Nephron (organoid): ENCODE measurements around the gene RABEP2.
"Not testable (repeated sequence)": the region's sequence is repeated elsewhere in the genome, so short reads cannot be mapped to it uniquely, and the experiment has no call there.

Source experiments
- H3K27ac Mint-ChIP-seq, 3 experiments: 2 replicates each; pipeline ENCODE4 v1.8.0; 2020; ENCODE audit warnings: mixed read lengths in 3 of 3, mild to moderate bottlenecking in 2 of 3, moderate library complexity in 1 of 3
- H3K27me3 Mint-ChIP-seq: 2 replicates; pipeline ENCODE4 v1.8.0; 2021; ENCODE audit warnings: low read depth, mild to moderate bottlenecking, moderate library complexity, mixed read lengths
- H3K36me3 Mint-ChIP-seq: 2 replicates; pipeline ENCODE4 v1.8.0; 2020; ENCODE audit warnings: low read depth, mixed read lengths
- H3K4me1 Mint-ChIP-seq: 2 replicates; pipeline ENCODE4 v1.8.0; 2020; ENCODE audit warnings: mixed read lengths
- H3K4me3 Mint-ChIP-seq, 3 experiments: 2 replicates each; pipeline ENCODE4 v1.8.0; 2020; ENCODE audit warnings: mild to moderate bottlenecking in 3 of 3, mixed read lengths in 3 of 3, moderate library complexity in 2 of 3
- H3K9me3 Mint-ChIP-seq: 2 replicates; pipeline ENCODE4 v1.8.0; 2020; ENCODE audit warnings: mixed read lengths
- CTCF ChIP-seq, 3 experiments: fragments of 200-600 bp; sonication (generic); IDR thresholded peaks; one replicate each; pipeline ENCODE4 v1.5.0; 2021; ENCODE audit warnings: antibody characterized with exemption in 3 of 3; ENCODE audit not compliant: unreplicated experiment in 3 of 3

The RABEP2 gene

DNA sequence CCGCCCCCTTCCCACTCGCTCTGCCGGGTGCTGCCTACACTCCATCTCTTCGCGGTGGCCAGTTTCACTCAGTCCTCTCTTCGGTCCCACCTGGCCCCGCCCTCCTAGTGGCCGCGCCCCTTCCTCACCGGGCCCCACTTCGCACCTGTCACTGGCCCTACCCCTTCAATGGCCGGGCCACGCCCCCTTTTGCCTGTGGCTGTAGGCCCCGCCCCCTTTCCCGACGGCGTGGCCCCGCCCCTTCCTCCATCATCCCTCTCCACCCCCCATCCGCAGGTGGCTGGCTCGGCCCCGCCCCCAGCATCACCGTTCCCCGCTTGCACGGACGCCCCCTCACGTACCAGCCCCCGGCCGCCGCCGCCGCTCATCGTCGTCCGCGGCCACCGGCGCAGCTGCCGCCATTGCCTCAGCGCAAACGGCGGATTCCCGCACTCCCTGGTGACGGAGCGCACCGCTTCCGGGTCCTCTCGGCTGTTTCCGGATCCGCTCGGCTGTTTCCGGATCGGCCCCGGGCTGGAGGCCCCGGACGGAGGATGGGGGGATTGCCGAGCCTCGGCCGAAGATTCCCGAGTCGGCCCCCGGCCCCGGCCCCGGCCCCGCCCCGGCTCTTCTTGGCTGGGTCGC lies at the start of gene RABEP2:
RABEP2 (minus strand) TSS at position 477 of the 624 bp plus-strand sequence; CDS start at position 402, 75 bp downstream.
- peak within 1 kb of the TSS; percentile 89 to 95 (median 93) for H3K4me3 Mint-ChIP-seq

GRCh38 chr16:28974437-28975157 lies 49.6 kb upstream of the RABEP2 start, which contains the start of gene SPNS1:
Gene SPNS1, plus strand, starts transcription at chr16:28974778. Its CDS starts 374 bp downstream, at chr16:28975152.
- H3K4me1 Mint-ChIP-seq = peaks cover 6% of the 10 kb centered on the region
- peak within 1 kb of the TSS; percentile 85 to 97 (median 96) for H3K27ac Mint-ChIP-seq
- H3K36me3 Mint-ChIP-seq = peaks cover 5% of the 10 kb centered on the region
- TF ChIP-seq CTCF (IDR thresholded peaks at IDR 0.05; ENCODE audit: unreplicated experiment in 3 of 3) = no peak
- H3K4me3 Mint-ChIP-seq = peak within 1 kb of the TSS; percentile 95 to 97 (median 97)
- H3K9me3 Mint-ChIP-seq = no peaks in the 10 kb centered on the region
- no peaks in the 10 kb centered on the region for H3K27me3 Mint-ChIP-seq

More for the DNA sequence above, at the start of gene RABEP2:
- H3K9me3 Mint-ChIP-seq = no peaks in the 10 kb centered on the region
- no peaks in the 10 kb centered on the region for H3K27me3 Mint-ChIP-seq
- H3K27ac Mint-ChIP-seq = peak within 1 kb of the TSS; percentile 94 to 98 (median 98)
- TF ChIP-seq CTCF (IDR thresholded peaks at IDR 0.05; ENCODE audit: unreplicated experiment in 3 of 3) = no peak
- H3K36me3 Mint-ChIP-seq = peaks cover 6% of the 10 kb centered on the region
- peaks cover 12% of the 10 kb centered on the region for H3K4me1 Mint-ChIP-seq

DNA sequence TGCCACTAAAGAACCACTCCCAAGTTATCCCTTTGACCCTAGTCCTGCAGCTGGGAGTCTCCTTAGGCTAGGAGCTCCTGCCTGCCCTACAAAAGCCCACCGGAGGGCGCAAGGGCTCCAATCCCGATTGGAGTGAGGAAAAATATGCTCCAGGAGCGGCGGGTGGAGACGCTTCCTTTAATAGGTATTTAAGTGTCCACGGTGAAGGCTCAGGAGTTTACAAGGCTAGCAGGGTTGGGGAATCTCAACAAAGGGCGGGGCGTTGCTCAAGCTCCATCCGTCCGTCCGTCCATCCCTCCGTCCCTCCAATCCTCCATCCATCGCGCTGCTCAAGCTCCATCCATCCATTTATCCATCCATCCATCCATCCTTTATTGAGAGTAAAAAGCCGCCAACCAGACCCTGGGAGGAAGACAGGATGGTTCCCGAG lies 49.0 kb upstream of the RABEP2 start:
- Mint-ChIP-seq H3K36me3 (peaks cover 5% of the 10 kb centered on the region), H3K4me1 (peaks cover 6% of the 10 kb centered on the region), H3K27ac (peak overlapping the region; percentile 85 to 97 (median 96)), H3K9me3 (no peaks in the 10 kb centered on the region), H3K4me3 (peak overlapping the region; percentile 95 to 97 (median 97)), H3K27me3 (no peaks in the 10 kb centered on the region)
- peak; percentile 68 to 77 (median 69) for TF ChIP-seq CTCF (IDR thresholded peaks at IDR 0.05; ENCODE audit: unreplicated experiment in 3 of 3)

- not testable (repeated sequence) for H3K9me3 Mint-ChIP-seq, H3K27ac Mint-ChIP-seq, H3K27me3 Mint-ChIP-seq, H3K36me3 Mint-ChIP-seq, H3K4me3 Mint-ChIP-seq, H3K4me1 Mint-ChIP-seq
These were observed 44.7 kb upstream of the RABEP2 start for GRCh38 chr16:28969696-28970095.

DNA sequence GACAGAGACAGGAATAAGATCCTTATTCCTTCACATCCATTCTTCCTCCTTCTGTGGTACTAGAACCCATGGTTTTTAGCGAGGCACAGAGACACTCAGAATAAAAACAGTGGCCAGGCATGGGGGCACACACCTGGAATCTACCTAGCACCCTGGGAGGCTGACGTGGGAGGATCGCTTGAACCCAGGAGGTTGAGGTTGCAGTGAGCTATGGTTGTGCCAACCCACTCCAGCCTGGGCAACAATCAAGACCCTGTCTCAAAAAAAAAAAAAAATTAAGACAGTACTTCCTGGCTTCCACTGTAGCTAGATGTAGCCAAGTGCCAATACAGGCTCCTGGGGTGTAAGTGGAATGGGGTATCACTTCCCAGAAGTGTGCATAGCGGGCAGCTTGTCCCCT lies 42.1 kb upstream of the RABEP2 start:
- Mint-ChIP-seq H3K4me1 (no peaks in the 10 kb centered on the region), H3K27ac (no peak overlapping the region), H3K36me3 (peaks cover 25% of the 10 kb centered on the region), H3K4me3 (no peak overlapping the region), H3K9me3 (no peaks in the 10 kb centered on the region), H3K27me3 (no peaks in the 10 kb centered on the region)
- no peak for TF ChIP-seq CTCF (IDR thresholded peaks at IDR 0.05; ENCODE audit: unreplicated experiment in 3 of 3)

DNA sequence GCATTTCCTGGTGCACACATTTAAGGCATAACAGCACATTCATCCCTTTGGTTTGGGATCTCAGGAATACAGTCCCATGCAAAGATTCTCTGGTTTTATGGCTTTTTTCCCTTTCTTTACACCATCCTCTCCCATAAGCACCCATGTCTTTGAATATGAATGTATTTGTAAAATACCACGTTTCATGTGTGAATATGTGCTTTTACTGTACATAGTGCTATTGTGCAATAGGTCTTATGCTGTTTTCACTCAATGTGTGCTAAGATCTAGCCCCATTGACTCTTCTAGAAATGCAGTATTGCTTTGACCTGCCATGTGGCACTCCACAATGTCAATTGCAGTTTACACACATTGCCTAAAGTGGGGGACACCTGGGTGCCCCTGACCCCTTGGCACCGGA lies 39.5 kb upstream of the RABEP2 start:
- H3K27me3 Mint-ChIP-seq = no peaks in the 10 kb centered on the region
- no peaks in the 10 kb centered on the region for H3K4me1 Mint-ChIP-seq
- TF ChIP-seq CTCF (IDR thresholded peaks at IDR 0.05; ENCODE audit: unreplicated experiment in 3 of 3) = no peak
- H3K27ac Mint-ChIP-seq = no peak overlapping the region
- H3K36me3 Mint-ChIP-seq = peaks cover 43% of the 10 kb centered on the region
- H3K4me3 Mint-ChIP-seq = no peak overlapping the region
- H3K9me3 Mint-ChIP-seq = no peaks in the 10 kb centered on the region
